Coronary artery (tissue), 2 donors: Measurements from ENCODE around the gene NEUROD4.
"Not testable (repeated sequence)": the region's sequence is repeated elsewhere in the genome, so short reads cannot be mapped to it uniquely, and the experiment has no call there.

Experiments used
- DNase-seq: peaks from one replicate; pipeline ENCODE4 v3.0.0-alpha.2; 2017; ENCODE audit warnings: low spot score
- H3K27ac ChIP-seq, 2 donors: fragments of 200-600 bp; sonication (generic); one replicate each; pipeline ENCODE4 v1.5.1; 2016 to 2019
- H3K4me3 ChIP-seq: fragments of 200-600 bp; sonication (generic); 2 replicates; pipeline ENCODE4 v1.5.1; 2016; ENCODE audit warnings: mild to moderate bottlenecking, moderate library complexity
- TF ChIP-seq, protein P1 (sequence below): fragments of 200-600 bp; sonication (generic); IDR thresholded peaks from one replicate; pipeline ENCODE4 v1.5.1; 2019; ENCODE audit warnings: antibody characterized with exemption

NEUROD4 gene

GRCh38 chr12:54977857-54978256 is 41.9 kb upstream of the NEUROD4 start:
- Histone ChIP-seq H3K4me3 (no peak overlapping the region), H3K27ac (no peak overlapping the region)
- no peak for DNase-seq
- TF ChIP-seq, protein P1, sequence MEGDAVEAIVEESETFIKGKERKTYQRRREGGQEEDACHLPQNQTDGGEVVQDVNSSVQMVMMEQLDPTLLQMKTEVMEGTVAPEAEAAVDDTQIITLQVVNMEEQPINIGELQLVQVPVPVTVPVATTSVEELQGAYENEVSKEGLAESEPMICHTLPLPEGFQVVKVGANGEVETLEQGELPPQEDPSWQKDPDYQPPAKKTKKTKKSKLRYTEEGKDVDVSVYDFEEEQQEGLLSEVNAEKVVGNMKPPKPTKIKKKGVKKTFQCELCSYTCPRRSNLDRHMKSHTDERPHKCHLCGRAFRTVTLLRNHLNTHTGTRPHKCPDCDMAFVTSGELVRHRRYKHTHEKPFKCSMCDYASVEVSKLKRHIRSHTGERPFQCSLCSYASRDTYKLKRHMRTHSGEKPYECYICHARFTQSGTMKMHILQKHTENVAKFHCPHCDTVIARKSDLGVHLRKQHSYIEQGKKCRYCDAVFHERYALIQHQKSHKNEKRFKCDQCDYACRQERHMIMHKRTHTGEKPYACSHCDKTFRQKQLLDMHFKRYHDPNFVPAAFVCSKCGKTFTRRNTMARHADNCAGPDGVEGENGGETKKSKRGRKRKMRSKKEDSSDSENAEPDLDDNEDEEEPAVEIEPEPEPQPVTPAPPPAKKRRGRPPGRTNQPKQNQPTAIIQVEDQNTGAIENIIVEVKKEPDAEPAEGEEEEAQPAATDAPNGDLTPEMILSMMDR: no peak

DNA sequence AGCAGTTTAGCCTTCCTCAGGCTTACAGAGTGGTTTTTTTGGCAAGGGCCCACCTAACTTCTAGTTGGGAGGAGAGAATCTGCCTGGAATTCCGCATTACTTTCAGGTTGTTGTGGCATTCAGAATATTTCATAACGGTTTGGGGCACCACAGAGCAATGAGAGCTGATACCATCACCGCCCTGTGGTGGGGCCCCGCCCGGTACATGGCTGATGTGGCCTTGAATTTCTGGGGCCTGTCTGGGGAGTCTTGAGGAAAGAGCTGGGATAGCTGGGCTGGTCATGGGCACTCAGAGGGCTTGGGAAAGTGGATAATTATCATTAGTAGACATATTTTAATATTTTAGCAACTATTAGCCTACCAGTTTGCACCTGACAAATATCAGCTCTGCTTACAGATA is 39.4 kb upstream of the NEUROD4 start:
- no peak for DNase-seq
- no peak overlapping the region for H3K27ac ChIP-seq
- TF ChIP-seq, protein P1: no peak
- no peak overlapping the region for H3K4me3 ChIP-seq

GRCh38 chr12:54981796-54982195 is 38.0 kb upstream of the NEUROD4 start:
- no peak overlapping the region for H3K4me3 ChIP-seq
- TF ChIP-seq, protein P1: no peak
- no peak for DNase-seq
- H3K27ac ChIP-seq: no peak overlapping the region

GRCh38 chr12:54983536-54984101 is 36.2 kb upstream of the NEUROD4 start:
- TF ChIP-seq, protein P1: no peak
- Histone ChIP-seq H3K4me3 (peak overlapping the region; percentile 10), H3K27ac (no peak overlapping the region)
- no peak for DNase-seq

- DNase-seq: no peak
- H3K4me3 ChIP-seq: peak within 1 kb of the TSS; percentile 10
- H3K27ac ChIP-seq: no peak within 1 kb of the TSS
- TF ChIP-seq, protein P1: no peak
Observed at GRCh38 chr12:54984658-54985376, 35.0 kb upstream of the NEUROD4 start, which contains the start of gene TESPA1. Gene TESPA1 (minus strand): TSS chr12:54984762. CDS start chr12:54974562, 10,200 bp downstream.

DNA sequence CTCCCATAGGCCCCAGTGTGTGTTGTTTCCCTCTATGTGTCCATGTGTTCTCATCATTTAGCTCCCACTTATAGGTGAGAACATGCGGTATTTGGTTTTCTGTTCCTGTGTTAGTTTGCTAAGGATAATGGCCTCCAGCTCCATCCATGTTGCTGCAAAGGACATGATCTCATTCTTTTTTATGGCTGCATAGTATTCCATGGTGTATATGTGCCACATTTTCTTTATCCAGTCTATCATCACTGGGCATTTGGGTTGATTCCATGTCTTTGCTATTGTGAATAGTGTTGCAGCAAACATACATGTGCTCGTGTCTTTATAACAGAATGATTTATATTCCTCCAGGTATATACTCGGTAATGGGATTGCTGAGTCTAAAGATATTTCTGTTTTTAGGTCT is 33.0 kb upstream of the NEUROD4 start:
- not testable (repeated sequence) for H3K27ac ChIP-seq, DNase-seq, H3K4me3 ChIP-seq

DNA sequence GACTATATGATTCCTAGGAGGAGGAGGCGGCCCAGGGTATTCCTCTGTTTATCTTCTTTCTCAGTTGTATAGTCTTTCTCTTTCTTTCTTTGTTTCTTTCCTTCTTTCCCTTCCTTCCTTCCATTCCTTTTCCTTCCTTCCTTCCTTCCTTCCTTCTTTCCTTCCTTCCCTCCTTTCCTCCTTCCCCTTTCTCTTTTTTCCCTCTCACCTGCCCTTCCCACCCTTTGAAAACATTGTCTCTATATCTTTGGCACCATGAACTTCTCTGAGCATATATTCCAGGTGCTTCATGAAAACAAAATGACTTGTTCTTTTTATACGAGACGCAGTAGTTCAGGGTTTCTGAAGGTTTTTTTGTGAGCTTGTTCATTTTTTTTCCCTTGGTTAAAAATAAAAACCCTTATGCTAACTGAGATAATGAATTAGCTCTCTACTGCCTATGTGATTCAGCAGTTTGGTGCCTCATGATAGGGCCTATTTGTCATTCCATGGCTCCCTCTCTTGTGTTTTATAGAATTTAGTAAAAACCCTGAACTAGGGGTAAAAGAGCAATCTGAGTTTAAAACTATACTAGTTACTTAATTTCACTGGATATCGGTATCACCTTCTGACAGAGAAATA is 32.1 kb upstream of the NEUROD4 start:
- H3K4me3 ChIP-seq: no peak overlapping the region
- TF ChIP-seq, protein P1: no peak
- no peak overlapping the region for H3K27ac ChIP-seq
- no peak for DNase-seq
